ENCODE measurements around the gene ARHGEF33.

ARHGEF33 gene

GRCh38 chr2:38898256-38898655 is 8.6 kb downstream of the ARHGEF33 start:
- H3K27ac ChIP-seq (replicated peaks) = no peak overlapping the region
- H3K4me3 ChIP-seq (replicated peaks; ENCODE audit: insufficient read depth, low read length) = no peak overlapping the region
- TF ChIP-seq CTCF (IDR thresholded peaks at IDR 0.05; ENCODE audit: insufficient read depth, low read length) = no peak
- no peak for TF ChIP-seq GABPA (IDR thresholded peaks at IDR 0.05; ENCODE audit: low read depth)
- TF ChIP-seq REST (IDR thresholded peaks at IDR 0.05; ENCODE audit: insufficient replicate concordance, low read depth) = no peak
- no peak for DNase-seq (ENCODE audit: low read depth in 1 of 2, low spot score in 1 of 2)
- H3K27me3 ChIP-seq (ENCODE audit: insufficient read depth, poor library complexity, severe bottlenecking) = no peaks in the 10 kb centered on the region

- Histone ChIP-seq H3K4me3 (replicated peaks; ENCODE audit: insufficient read depth, low read length) (no peak overlapping the region), H3K27ac (replicated peaks) (no peak overlapping the region), H3K27me3 (ENCODE audit: insufficient read depth, poor library complexity, severe bottlenecking) (no peaks in the 10 kb centered on the region)
- no peak for TF ChIP-seq GABPA (IDR thresholded peaks at IDR 0.05; ENCODE audit: low read depth)
- TF ChIP-seq POLR2AphosphoS5 (IDR thresholded peaks at IDR 0.05; ENCODE audit: low read depth) = no peak
- no peak for TF ChIP-seq REST (IDR thresholded peaks at IDR 0.05; ENCODE audit: insufficient replicate concordance, low read depth)
- TF ChIP-seq CTCF (IDR thresholded peaks at IDR 0.05; ENCODE audit: insufficient read depth, low read length) = no peak
- TF ChIP-seq SPI1 (IDR thresholded peaks at IDR 0.05; ENCODE audit: borderline replicate concordance, low read depth) = no peak
- no peak for DNase-seq (ENCODE audit: low read depth in 1 of 2, low spot score in 1 of 2)
Observed at GRCh38 chr2:38900726-38901125, 11.1 kb downstream of the ARHGEF33 start.

- TF ChIP-seq GABPA (IDR thresholded peaks at IDR 0.05; ENCODE audit: low read depth) = no peak
- no peak for TF ChIP-seq SPI1 (IDR thresholded peaks at IDR 0.05; ENCODE audit: borderline replicate concordance, low read depth)
- no peak overlapping the region for H3K27ac ChIP-seq (replicated peaks)
- DNase-seq (ENCODE audit: low read depth in 1 of 2, low spot score in 1 of 2) = no peak
- no peak overlapping the region for H3K4me3 ChIP-seq (replicated peaks; ENCODE audit: insufficient read depth, low read length)
- no peaks in the 10 kb centered on the region for H3K27me3 ChIP-seq (ENCODE audit: insufficient read depth, poor library complexity, severe bottlenecking)
Observed at GRCh38 chr2:38905251-38905650, 15.6 kb downstream of the ARHGEF33 start.

GRCh38 chr2:38907242-38907641 is 17.6 kb downstream of the ARHGEF33 start:
- Histone ChIP-seq H3K4me3 (replicated peaks; ENCODE audit: insufficient read depth, low read length) (no peak overlapping the region), H3K27me3 (ENCODE audit: insufficient read depth, poor library complexity, severe bottlenecking) (no peaks in the 10 kb centered on the region), H3K27ac (replicated peaks) (no peak overlapping the region)
- no peak for DNase-seq (ENCODE audit: low read depth in 1 of 2, low spot score in 1 of 2)
- TF ChIP-seq POLR2AphosphoS5 (IDR thresholded peaks at IDR 0.05; ENCODE audit: low read depth) = no peak
- no peak for TF ChIP-seq REST (IDR thresholded peaks at IDR 0.05; ENCODE audit: insufficient replicate concordance, low read depth)
- TF ChIP-seq GABPA (IDR thresholded peaks at IDR 0.05; ENCODE audit: low read depth) = no peak
- TF ChIP-seq SPI1 (IDR thresholded peaks at IDR 0.05; ENCODE audit: borderline replicate concordance, low read depth) = no peak
- TF ChIP-seq CTCF (IDR thresholded peaks at IDR 0.05; ENCODE audit: insufficient read depth, low read length) = no peak

All from HL-60 (cell line).